Ammon's horn (tissue), 1 donor: ENCODE measurements around the gene CD2AP.
A peak's percentile ranks its signal among the peaks of the same experiment; 100 is the strongest.
"Not testable (repeated sequence)": the region's sequence is repeated elsewhere in the genome, so short reads cannot be mapped to it uniquely, and the experiment has no call there.

ENCODE experiments used
- DNase-seq: peaks from one replicate; pipeline ENCODE4 v3.0.0-alpha.2; 2016; ENCODE audit warnings: low spot score

Gene CD2AP

DNA sequence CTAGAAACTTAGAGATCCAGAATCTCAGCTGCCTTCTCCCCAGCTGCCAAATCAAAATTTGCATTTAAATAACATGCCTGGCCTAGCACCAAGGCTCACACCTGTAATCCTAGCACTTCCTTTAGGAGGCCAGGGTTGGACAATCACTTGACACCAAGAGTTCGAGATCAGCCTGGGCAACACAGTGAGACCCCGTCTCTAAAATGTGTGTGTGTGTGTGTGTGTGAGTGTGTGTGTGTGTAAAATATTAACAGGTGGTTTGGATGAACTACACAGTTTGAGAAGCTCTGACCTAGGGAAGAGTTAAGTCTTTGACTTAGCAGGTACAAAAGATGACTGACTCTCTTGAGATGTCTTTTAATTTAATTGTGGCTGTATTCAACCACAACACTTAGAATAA lies 20.2 kb upstream of the CD2AP start:
- DNase-seq, result no peak

DNA sequence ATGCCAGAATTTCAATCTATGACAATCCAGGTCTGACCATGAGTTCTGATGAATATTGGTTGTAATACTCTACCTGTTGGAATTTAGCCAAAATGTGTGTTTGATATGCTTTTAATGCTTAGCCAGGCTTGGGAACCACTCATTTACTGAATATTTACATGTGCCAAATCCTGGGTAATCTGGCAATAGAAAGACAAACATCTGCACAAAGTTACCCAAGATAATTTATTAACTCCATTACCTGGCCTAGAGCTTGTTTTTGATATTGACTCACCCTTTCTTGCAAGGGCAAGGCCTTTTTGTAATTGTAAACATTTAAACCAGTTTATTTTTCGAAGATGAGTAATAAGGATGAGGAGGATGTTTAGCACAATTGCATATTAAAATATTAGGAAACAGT lies 13.5 kb upstream of the CD2AP start:
- DNase-seq, result no peak

DNA sequence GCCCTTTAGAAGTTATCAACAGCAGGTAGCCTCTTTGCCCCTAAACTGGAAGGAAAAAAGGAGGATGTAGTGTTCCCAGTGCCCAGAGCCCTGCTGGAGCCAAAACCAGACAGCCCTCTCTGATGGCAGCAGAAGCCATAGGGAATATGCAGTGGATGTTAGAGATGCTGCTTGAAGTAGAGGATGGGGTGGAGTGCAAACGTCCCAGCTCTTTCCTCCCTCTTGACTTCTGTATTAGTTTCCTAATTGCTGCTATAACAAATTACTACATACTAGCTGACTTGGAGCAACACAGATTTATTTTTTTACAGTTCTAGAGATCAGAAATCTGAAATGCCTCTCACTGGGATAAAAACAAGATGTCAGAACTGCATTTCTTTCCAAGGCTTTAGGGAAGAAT lies 12.5 kb upstream of the CD2AP start:
- DNase-seq, result no peak

DNA sequence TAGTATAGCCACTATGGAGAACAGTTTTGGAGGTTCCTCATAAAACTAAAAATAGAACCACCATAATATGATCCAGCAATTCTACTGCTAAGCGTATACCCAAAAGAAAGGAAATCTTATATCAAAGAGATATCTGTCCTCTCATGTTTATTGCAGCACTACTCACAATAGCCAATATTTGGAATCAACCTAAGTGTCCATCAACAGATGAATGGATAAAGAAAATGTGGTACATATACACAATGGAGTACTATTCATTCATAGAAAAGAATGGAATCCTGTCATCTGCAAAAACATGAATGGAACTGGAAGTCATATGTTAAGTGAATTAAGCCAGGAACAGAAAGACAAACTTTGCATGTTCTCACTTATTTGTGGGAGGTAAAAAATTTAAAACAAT lies 5.7 kb upstream of the CD2AP start:
- DNase-seq, result no peak

DNA sequence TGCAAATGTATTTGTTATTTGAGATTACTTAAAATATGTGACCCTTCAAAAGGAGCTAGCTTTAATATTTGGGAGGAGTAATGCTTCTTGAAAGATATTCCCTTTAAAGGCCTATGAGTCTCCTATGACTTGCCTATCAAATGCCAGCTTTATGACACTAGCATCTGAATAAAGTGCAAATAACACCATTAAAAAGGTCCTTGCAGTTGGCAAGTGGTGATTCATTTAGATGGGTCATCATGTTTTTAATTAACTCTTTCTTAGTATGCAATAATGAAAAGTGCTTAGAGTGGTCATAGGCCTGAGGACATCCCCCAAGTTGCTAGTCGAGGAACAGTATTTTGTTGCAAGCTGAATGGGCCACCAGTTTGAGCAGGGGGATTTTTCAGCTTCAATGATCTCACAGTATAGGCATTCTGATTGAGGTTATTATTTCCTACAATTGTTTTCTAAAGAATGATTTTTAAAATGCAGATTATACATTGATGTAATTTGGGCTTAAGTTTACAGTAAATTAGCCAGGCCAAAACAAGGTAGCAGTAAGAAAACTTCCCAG lies 3.7 kb upstream of the CD2AP start:
- DNase-seq, result no peak

DNA sequence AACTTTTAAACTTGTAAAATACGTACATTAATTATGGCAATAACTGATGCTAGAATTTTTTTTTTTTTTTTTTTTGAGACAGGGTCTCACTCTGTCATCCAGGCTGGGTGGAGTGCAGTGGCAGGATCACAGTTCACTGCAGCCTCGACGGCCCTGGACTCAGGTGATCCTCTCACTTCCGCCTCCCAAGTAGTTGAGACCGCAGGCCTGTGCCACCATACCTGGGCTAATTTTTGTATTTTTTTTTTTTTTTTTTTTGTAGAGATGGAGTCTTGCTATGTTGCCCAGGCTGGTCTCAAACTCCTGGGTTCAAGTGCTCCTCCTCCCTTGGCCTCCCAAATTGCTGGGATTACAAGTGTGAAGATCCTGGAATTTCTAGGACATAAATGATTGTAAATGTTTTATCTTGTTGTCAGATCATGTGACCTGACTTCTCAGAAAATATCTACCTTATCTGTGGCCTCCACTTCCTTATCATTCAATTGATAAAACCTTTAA lies 2.2 kb upstream of the CD2AP start:
- DNase-seq, result no peak

DNA sequence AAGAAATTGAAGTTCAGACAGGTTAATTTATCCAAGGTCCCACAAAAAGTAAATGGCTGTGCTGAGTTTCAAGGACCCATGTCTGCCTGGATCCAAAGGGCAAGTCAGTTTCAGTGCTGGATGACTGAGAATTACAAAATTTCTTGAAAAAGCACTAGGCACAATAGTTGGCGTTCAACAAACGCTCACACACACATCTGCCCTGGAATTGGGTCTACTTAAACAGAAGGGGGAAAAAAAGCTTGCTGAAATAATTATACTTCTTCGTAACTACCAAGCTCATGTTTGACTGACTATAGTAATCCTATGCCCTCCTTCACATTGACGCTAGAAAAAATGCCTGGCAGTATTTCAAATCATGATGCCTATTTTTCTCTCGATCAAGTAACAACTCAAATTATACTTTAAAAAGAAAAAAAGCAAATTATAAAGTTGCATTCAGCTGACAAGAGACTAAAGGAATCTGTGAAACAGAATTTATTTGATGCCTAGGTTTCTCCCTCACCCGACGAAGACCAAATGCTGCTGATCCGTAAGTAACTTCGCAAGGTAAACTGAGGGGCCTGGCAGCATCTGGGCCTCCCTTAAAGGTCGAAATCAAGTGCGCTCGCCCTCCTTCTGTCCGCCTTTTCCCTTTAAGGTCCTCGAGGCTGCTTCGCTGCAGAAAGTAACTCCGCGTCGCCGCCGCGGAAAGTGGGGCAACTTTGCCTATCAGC lies 650 bp upstream of the CD2AP start:
- DNase-seq, result no peak

DNA sequence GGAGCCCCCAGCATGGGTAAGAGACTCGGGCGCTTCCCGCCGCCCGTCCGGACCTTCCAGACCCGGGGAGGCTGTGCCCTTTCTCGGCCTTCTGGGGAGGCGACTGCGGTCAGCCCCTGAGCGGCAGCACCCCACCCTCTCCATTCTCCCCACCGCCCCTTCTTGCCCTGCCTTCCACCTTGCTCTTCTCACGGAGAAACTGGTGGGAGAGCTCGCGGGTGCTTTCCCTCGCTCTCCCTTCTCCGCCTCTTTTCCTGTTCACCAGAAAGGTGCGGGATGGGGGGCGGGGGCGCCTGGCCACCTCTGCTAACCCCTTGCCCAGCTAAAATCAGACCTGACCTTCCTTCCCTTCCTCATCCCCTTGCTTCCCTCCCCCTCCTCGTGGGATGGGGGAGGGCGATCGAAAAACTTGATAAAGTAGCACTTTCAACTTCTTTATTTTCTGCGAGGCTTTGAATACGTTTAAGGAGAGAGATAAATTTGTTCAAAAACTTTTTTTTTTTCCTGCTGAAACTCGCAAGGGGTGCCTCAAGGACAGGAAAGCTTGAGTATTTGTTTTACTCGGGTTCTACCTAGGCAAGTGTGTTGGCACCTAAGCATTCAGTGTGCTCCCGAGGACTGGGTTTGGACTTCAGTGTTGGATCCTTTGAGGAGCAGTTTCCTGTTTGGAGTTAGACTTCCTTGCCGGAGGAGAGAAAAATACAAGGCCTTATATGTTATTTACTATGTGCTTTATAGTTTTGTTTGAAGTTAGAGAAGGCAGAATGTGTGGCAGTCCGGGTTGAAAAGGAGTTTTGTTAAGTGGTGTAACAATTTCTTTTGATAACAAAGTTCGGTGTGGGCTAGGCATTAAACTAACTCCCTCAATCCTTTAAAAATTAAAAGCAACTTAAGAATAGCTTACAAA lies 897 bp downstream of the CD2AP start:
- DNase-seq, result peak; percentile 16

DNA sequence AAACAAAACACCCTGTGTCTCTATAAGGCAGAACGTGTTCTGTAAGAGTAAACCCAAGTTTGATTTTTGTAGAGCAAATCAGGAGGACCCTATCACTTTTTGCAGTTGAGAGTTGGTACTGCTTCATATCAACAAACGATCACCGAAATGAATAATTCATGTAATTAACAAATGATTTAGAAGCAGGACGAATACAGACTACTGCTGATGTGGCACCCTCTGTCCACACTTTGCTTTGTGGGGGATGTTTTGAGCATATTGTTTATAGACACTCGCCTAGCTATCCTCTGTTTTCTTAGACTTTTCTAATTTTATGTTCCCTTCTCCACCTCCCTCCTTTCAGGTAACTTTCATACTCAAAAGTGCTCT lies 1.5 kb downstream of the CD2AP start:
- DNase-seq, result no peak

DNA sequence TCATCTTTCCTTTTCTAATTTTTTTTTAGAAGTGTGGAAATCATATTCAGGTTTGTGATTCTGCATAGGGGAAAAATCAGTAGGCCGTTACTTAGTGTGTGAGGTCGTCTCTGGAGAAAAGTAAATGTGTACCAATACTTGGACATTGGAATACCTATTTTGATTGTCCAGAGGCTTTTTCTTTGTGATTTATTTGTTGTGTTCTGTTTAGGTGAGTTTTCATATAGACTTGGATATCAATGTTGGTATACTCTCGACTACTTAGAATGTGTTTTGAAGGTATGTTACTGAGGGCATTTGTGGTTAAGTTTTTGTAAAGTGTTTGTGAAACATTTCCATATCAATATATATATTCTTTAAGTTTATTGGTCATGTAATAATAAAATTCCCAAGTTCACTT lies 2.3 kb downstream of the CD2AP start:
- no peak for DNase-seq

DNA sequence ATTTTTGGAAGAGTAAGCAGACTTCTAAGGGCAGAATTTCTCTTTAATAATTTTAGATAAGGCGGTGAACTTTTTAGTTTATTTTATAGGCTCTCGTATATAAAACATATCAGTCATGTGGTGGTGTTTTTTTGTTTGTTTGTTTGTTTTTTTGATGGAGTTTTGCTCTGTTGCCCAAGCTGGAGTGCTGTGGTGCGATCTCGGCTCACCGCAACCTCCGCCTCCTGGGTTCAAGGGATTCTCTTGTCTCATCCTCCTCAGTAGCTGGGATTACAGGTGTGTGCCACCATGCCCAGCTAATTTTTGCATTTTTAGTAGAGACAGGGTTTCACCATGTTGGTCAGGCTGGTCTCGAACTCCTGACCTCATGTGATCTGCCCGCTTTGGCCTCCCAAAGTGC lies 3.6 kb downstream of the CD2AP start:
- not testable (repeated sequence) for DNase-seq

DNA sequence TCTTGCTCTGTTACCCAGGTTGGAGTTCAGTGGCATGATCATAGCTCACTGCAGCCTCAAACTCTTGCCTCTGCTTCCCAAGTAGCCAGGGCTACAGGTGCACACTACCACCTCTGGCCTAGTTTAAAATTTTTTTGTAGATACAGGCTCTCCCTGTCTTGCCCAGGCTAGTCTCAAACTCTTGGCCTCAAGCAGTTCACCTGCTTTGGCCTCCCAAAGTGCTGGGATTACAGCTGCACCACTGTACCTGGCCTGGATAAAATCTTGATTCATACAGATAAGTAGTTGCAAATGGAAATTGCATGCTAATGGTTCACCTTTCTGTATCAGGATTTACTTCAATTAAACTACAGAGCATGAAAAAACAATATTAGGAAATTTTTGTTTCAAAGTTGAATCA lies 4.2 kb downstream of the CD2AP start:
- no peak for DNase-seq

DNA sequence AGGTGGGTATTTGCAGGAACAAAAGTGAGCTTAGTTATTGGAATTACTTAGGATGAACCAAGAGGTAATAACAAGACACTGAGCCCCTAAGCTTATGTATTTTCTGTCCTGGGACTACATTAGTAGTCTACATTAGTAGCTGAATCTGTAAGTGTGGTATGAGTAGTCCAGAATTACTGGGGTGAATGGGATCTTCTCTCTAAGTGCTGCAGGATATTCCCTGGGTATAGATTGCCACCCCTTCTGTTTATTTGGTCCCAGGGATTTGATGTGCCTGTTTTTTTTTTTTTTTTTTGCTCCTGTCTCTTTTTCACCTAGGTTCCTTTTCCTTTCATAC lies 5.9 kb downstream of the CD2AP start:
- no peak for DNase-seq

DNA sequence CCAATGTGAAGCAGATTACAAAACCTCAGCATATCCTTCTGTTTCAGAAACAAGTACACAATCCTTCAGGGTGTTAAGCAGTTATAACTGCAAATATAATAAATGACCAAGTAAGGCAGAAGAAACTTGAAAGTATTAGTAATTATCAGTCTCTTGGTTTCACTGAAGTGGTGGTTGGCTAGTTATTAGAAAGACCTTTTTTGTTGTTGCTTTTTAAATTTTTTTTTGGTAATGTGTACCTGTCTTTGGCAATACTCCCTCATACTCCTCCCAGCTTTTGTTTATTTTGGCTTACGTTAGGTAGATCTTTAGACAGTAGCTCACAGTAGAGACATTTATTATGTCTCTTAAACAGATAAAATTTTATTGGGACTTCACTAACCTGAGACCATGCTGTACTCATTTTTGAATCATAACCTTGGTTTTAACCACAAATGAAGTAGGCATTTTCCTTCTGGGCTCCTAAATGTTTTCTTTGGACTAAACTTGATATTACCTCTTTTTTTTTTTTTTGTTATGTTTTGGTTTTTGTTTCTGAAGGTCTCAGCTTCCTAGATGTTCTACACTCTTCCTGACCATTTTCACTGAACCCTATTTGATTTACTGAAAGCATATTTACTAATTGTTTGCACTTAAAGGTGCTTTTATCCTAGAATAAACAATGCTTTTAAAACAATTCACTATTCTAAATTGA lies 6.4 kb downstream of the CD2AP start:
- DNase-seq, result no peak

DNA sequence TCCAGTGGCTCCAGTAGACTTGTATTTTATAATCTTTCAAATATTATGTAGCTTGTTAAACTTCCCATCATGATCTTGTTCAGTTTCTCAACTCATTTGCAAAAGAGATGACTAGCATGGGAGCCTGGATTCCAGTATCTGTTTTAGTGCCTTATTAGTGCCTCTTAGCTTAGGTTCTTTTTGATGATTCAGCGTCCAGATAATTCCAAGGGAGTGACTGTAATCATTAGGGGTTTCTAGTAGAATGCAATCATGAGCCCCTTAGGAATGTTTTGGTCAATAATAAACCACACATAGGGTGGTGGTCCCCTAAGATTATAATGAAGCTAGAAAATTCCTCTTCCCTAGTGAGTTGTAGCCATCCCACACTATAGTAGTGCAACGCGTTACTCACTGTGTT lies 7.0 kb downstream of the CD2AP start:
- DNase-seq, result no peak

DNA sequence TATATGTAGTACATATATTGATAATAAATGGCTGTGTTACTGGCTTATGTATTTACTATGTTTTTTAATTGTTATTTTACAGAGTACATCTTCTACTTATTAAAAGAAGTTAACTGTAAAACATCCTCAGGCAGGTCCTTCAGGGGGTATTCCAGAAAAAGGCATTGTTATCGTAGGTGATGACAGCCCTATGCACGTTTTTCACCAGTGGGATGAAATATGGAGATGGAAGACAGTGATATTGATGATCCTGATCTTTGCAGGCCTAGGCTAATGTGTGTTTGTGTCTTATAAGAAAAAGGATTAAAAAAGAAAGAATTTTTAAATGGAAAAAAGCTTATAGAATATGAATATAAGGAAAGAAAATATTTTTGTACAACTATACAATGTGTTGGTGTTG lies 7.5 kb downstream of the CD2AP start:
- DNase-seq, result no peak

DNA sequence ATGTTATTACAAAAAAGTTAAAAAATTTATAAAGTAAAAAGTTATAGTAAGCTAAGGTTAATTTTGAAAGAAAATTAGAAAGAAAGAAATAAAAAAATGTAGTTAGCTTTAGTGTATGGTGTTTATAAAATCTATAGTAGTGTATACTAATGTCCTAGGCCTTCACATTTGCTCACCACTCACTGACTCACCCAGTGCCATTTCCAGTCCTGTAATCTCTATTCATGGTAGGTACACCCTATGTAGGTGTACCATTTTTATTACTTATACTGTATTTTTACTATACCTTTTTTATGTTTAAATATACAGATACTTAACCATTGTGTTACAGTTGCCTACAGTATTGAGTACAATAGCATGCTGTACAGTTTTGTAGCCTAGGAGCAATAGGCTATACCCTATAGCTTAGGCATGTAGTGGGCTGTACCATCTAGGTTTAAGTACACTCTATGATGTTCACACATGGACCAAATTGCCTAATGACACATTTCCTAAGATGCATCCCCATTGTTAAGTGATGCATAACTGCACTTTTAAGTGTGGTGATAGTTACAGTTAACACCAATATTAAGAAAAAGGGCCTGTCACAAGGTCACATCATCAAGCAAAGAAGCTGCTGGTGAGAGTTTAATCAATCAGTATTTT lies 8.0 kb downstream of the CD2AP start:
- no peak for DNase-seq

DNA sequence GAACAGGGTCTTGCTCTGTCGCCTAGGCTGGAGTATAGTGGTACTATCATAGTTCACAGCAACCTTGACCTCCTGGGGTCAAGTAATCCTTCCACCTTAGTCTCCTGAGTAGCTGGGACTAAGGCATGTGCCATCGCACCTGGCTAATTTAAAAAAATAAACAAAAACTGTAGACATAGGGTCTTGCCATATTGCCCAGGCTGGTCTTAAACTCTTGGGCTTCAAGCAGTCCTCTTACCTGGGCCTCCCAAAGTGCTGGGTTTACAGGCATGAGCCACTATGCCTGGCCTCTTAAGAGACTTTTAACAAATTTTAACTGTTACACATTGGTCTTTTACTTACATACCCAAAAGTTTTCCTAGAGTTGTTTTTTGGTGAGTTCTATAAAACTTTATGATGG lies 12.4 kb downstream of the CD2AP start:
- no peak for DNase-seq

DNA sequence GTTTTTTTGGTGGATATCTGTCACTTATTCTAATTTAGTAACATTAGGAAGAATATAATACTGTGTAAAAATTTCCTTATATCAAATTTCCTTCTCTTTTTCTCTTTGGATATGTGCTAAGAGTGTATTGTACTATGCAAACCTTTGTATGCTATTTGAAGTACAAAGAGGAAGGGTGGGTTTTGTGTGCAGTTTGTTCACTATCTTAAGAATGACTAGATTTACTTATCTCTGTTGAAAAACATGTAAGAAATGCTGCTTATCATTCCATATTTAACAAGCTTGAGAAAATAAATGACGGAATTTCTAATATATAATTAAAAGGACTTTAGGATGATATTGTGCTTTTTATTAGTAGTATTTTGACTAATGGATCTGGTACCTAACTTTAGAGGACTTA lies 13.1 kb downstream of the CD2AP start:
- no peak for DNase-seq

DNA sequence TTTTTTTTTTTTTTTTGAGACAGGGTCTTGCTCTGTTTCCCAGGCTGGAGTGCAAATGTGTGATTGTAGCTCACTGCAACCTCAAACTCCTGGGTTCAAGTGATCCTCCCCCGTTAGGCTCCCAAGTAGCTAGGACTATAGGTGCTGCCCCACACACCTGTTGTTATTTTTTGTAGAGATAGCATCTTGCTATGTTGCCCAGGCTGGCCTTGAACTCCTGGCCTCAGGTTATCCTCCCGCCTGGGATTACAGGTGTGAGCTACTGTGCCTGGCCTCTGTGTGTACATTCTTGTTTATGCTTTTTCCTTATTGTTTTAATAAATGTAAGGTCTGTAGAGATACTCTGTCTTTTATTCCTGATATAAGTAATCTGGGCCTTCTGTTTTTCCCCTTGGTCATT lies 14.8 kb downstream of the CD2AP start:
- no peak for DNase-seq

DNA sequence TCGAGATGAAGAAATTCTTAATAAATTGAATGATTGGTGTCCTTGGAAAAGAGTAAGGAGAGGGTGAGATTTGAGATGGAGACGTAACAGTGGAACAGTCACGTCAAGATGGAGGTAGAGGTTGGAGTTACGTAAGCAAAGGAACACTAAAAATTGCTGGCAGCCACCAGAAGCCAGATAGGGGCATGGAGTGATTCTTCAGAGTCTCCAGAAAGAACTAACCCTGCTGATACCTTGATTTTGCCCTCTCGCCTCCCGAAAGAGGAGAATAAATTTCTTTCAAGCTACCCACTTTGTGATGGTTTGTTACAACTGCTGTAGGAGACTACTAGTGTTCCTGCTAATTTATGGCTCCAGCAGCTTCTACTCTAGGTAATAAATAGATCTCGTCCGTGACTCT lies 17.6 kb downstream of the CD2AP start:
- DNase-seq, result no peak

DNA sequence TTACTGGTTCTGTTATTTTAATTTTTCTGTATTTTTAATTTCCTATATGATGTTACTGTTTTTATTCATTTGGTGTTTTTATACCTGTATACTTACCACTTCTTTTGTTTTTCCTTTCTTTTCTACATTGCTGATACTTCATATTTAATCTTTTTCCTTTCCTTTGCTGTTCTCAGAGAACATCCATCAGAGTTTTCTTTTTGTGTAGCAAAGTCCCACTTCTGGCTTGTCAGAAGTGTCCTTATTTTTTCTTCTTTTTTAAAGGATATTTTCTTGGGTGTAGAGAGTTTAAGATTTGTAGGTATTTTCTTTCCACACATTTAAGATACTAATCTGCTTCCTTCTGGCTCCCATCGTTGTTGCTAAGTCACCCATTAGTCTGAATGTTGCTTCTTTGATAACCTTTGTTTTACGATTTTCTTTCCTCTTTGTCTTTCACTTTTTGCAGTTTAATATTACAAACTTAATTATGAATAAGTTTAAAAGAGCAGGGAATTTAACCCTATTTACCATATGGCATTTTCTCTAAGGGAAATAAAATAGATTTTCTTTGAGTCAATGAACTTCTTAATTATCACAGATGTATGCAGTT lies 18.5 kb downstream of the CD2AP start:
- DNase-seq, result no peak
